ENCODE data around the gene NKX2-4.
"Not testable (repeated sequence)": the region's sequence is repeated elsewhere in the genome, so short reads cannot be mapped to it uniquely, and the experiment has no call there.

NKX2-4 gene

DNA sequence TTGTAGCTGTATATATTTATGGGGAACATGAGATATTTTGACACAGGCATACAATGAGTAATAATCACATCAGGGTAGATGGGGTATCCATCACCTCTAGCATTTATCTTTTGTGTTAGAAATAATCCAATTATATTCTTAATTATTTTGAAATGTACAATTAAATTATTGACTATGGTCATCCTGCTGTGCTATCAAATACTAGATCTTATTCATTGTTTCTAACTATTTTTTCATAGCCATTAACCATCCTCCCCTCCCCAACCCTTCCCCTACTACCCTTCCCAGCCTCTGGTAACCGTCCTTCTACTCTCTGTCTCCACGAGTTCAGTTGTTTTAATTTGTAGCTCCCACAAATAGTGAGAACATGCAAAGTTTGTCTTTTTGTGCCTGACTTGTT lies 28.5 kb downstream of the NKX2-4 start:
- DNase-seq (ENCODE audit: low read depth): no peak
- in situ Hi-C loops (cut with HindIII; ENCODE audit: low sequenced_read_pairs): no loop called here
- no peak overlapping the region for H3K4me3 ChIP-seq (ENCODE audit: low read depth, low read length)
- TF ChIP-seq CTCF (IDR thresholded peaks at IDR 0.05; ENCODE audit: low read depth, low read length, missing control alignments): no peak

GRCh38 chr20:21366273-21366672 lies 31.1 kb downstream of the NKX2-4 start:
- DNase-seq (ENCODE audit: low read depth); in situ Hi-C loops (cut with HindIII; ENCODE audit: low sequenced_read_pairs); H3K4me3 ChIP-seq (ENCODE audit: low read depth, low read length): not testable (repeated sequence)

DNA sequence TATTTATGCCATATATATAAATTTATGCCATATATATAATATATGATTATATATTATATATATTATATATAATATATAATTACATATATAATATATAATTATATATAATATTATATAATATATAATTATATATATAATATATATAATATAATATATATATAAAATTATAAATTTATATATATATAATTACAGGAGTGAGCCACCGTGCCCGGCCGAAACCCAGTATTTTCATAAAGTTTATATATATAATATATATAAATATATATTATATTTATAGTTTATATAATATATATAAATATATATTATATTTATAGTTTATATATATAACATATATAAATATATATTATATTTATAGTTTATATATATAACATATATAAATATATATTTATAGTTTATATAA lies 31.6 kb downstream of the NKX2-4 start:
- no peak overlapping the region for H3K4me3 ChIP-seq (ENCODE audit: low read depth, low read length)
- no peak for DNase-seq (ENCODE audit: low read depth)
- TF ChIP-seq CTCF (IDR thresholded peaks at IDR 0.05; ENCODE audit: low read depth, low read length, missing control alignments): no peak
- in situ Hi-C loops (cut with HindIII; ENCODE audit: low sequenced_read_pairs): no loop called here

GRCh38 chr20:21364413-21364812 lies 32.9 kb downstream of the NKX2-4 start:
- no peak overlapping the region for H3K4me3 ChIP-seq (ENCODE audit: low read depth, low read length)
- TF ChIP-seq CTCF (IDR thresholded peaks at IDR 0.05; ENCODE audit: low read depth, low read length, missing control alignments): no peak
- no peak for DNase-seq (ENCODE audit: low read depth)
- in situ Hi-C loops (cut with HindIII; ENCODE audit: low sequenced_read_pairs): no loop called here

GRCh38 chr20:21361266-21361665 lies 36.1 kb downstream of the NKX2-4 start:
- no peak overlapping the region for H3K4me3 ChIP-seq (ENCODE audit: low read depth, low read length)
- TF ChIP-seq CTCF (IDR thresholded peaks at IDR 0.05; ENCODE audit: low read depth, low read length, missing control alignments): no peak
- DNase-seq (ENCODE audit: low read depth): no peak
- in situ Hi-C loops (cut with HindIII; ENCODE audit: low sequenced_read_pairs): no loop called here

DNA sequence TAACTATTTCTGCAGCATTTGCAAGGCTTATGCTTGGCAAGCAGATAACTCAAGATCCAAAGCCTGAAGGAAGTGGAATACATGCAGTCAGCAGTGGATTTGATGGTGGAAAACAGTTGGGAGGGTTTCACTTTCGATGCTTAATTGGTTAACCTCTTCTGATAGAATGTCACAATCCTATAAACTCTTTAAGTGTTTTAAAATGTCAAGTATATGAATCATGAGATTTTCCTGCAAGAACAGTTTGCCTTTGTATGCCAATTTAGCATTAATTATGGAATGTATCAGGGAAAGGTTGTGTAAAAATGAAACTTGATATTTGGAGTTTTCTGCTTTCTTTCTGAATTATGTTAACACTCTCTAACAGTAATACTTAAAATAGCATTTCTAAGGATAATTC lies 36.6 kb downstream of the NKX2-4 start:
- in situ Hi-C loops (cut with HindIII; ENCODE audit: low sequenced_read_pairs): no loop called here
- DNase-seq (ENCODE audit: low read depth): no peak
- TF ChIP-seq CTCF (IDR thresholded peaks at IDR 0.05; ENCODE audit: low read depth, low read length, missing control alignments): no peak
- no peak overlapping the region for H3K4me3 ChIP-seq (ENCODE audit: low read depth, low read length)

DNA sequence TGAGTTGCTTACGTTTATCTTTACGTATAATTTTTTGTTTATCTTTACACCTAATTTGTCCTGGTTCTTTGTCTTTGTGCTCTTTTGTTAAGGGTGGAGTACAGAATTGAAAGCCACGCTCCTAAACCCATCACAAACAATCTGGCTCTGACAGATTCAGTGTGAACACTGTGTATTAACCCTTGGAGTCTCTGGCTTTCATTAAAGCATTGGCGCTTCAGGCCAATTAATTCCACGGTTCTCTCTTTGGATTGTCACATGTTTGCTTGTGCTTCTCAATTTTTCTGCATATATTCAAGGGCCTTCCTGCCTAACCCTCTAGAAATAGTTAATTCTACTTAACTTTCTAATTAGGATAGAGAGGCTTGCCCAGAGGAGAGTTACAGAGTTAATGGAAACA lies 38.6 kb downstream of the NKX2-4 start:
- no peak for TF ChIP-seq CTCF (IDR thresholded peaks at IDR 0.05; ENCODE audit: low read depth, low read length, missing control alignments)
- DNase-seq (ENCODE audit: low read depth): no peak
- H3K4me3 ChIP-seq (ENCODE audit: low read depth, low read length): no peak overlapping the region
- in situ Hi-C loops (cut with HindIII; ENCODE audit: low sequenced_read_pairs): no loop called here

Data from astrocyte of the cerebellum (primary cell).